Stimulated activated CD4-positive, alpha-beta T cell treated with anti-CD3 and anti-CD28 coated beads, Interleukin-15, amount 100 ng/mL, for 1 hour (primary cell): ENCODE measurements around the gene MED31.
"Not testable (repeated sequence)": the region's sequence is repeated elsewhere in the genome, so short reads cannot be mapped to it uniquely, and the experiment has no call there.

ENCODE experiments used
- DNase-seq, 2 donors: peaks; one replicate each; pipeline ENCODE4 v3.0.0-alpha.2; 2020; ENCODE audit warnings: low read depth in 1 of 2, low spot score in 1 of 2

The MED31 gene

DNA sequence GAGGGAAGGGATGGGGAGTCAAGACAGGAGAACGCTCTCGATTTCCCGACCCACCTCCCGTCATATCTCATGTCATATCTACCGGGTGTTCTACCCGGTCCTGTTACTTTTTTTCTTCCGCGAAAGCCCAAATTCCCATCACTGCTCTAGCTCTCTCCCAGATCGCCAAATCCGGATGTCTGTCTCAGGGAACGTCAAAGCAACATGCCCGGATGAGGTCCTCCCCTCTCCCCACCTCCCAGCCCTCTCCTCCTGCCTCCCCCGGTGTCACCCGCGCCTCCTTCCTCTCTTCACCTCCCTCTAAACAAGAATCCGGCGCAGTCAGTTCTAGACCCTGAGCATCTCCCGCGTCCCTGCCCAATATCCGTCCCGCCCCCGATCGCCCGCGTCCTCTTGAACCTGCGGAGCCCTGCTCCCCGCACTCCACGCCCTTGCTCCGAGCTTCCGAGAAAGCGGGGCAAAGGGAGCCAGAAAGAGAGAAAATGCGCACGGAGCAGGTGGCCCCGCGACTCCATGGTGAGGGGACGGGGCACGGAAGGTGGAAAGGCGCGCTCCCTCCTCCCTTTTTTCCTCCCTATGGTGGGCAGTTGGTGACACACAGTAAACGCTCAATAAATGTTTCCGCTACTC, 4.4 kb upstream of the MED31 start:
- not testable (repeated sequence) for DNase-seq

DNA sequence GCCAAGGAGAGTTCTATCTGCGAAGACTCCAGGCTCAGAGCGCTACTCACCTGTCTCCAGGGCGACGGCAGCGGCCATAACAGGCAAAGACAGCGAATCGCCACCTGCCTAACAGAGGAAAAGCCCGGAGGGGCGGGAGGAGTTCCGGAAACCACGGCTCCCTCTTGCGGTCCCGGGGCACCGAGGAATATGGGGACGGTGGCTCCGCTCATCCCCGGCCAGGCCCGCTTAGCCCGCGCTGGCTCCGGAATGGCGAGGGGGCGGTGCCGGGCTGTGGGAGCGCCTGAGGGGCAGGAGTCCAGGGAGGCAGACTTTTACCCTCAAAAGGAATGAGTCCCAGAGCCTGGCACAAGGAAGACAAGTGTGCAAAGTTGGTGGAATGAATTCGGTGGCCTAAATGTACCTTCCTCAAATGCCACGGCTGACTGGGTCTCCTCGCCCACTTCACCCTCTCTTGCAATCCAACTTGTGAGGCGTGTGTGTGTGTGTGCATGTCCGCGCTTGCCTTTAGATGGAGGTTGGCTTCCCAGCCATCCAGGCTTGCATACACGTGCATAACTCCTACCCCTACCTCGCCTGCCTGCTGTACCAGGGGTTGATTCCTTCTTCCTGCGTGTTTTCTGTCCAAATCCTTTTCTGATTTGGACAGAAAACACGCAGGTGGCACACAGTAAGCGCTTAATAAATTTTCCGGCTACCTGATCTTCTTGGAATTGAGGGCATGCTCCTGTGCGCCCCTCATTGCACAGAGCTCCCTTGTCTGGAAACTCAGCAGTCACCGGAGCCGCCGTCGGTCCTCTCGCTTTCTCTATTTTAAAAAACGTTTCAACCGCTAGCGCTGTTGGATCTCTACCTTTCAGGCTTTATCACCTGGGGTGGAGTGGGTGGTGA, 3.7 kb upstream of the MED31 start:
- DNase-seq: no peak

DNA sequence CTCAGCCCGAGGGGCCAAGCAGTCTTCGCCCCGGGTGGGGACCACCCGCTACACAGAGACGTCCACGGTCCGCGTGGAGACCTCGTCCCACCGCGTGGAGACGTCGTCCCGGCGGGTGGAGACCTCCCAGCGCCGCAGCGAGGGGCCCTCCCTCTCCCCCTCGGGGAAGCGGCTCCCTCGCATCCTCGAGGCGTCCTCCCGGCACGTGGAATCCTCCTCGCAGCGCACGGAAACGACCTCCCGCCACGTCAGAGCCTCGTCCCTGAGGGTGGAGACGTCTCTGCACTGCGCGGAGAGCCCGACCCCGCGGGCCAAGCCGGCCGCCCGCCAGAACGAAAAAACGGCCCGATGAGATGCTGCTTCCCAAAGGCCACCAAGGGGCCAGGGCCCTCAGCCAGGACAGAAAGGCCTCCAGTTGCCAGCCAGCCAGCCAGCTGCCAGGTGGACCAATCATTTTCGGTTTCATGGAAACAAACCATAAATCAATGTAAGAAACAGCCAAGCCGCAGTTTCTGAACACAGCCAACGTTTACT, 581 bp upstream of the MED31 start:
- no peak for DNase-seq

DNA sequence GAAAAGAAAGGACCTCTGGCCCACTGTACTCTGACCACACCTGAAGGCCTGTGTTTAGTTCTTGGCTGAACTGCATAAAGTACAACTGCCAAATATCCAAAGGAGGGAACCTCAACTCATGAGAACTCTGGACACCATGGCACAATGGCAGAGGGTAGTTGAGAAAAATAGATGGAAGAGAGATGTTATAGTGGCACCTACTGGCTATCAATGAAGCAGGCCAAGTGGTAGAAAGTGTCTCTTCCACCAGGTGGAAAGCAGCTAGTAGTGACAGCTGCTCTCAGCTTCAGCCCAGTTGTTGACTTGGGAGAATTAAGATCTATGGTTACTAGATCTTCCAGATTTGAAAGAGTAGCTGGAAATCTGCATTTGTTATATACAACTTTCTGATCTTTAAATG, 3.2 kb downstream of the MED31 start:
- no peak for DNase-seq

DNA sequence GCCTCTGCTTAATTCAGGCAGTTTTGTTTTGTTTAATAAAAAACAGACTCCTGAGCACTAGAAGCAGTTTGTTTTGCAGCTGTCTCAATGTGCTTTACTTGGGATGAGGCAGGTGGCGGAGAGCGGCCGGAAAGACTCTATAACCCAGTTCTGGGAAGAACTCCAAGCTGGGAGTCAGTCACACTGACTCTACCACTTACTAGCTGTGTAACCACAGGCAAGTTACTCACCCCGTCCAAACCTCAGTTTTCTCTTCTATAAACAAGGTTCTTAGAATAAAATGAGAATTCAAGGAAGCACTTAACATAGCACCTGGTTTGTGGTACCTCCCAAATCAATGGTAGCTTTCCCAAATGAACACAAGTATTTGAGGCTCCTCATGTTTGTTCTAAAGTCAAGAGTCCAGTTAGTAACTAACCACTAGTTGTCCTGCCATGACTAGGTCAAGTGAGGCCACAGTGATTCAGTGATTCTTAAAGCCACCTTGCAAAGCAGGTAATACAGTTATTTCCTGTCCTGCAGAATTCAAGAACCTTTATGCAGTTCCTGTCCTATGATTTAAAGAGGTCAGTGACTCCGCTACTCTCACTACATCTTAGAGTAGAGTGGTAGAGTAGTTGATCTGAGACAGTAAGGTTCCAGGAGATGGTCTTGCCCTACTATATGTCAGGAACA, 7.8 kb downstream of the MED31 start:
- no peak for DNase-seq

DNA sequence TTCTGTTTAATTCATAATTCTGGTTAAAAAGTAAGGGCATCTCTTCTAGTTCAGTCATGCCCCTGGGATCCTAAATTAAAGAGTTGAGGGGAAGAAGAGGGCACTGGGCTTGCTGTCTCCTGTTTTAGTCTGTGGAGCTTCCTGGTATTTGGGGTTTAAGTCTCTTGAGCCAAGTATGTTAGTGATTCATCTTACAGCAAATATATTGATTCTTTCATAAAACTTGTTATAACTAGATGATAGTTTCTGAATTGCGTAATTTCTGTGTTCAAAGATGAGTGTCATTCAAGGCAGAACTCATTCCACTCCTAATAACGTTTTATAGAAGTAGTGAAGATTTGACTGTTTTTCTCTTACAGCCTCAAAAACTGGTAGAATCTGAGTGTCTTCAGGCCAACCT, 8.8 kb downstream of the MED31 start:
- no peak for DNase-seq

DNA sequence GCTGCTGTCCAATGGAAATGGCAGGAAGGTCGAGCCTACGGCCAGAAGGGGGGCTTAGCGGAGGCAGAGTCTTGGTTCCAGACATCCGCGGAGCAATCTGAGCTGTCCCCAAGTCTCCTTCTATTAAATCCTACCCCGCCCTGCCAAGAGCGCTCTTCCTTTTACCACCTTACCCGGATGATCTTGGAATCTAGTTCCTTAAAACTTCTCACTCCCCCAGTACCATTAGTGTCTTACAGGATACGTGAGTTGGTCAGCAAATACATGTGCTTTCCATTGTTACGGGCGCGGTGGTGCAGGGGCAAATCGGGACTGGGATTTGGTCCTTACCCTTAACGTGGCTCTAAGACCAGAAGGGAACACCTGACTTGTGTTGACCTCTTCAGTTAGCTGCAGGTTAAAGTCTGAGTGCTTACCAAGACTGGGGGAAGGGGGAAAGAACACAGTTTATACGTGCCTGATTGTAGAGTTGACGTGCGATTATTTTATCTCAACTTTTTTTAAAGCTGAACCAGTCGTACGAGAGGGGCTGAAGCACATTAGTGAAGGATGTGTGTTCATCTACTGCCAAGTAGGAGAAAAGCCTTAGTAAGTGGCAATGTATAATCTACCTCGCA, 10.1 kb downstream of the MED31 start:
- no peak for DNase-seq

DNA sequence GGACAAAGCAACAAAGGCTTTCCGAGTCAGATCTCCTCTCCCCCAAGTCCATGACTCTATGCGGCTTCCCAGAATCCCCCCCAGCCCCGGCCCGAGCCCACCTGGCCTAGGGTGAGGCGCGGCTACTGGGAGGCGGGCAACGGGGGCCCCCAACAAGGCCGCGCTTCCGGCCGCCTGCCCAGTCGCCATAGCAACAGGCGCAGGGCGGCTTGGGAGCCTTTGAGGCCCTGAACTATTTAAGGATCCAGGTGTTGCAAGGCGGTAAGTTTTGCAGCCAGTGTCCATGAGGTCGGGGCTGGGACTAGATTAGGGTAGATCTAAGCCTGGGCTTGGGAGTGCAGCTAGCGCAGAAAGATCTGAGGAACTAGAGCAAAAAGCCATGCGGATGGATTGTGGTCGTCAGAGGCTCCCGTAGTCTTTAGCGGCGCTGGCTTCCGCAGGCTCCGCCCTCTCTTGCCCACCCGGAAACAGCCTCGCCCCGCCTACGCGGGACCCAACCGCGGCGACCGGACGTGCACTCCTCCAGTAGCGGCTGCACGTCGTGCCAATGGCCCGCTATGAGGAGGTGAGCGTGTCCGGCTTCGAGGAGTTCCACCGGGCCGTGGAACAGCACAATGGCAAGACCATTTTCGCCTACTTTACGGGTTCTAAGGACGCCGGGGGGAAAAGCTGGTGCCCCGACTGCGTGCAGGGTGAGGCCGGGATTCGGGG, 10.7 kb downstream of the MED31 start, which contains the start of the genes KIAA0753 and TXNDC17:
Gene KIAA0753, minus strand, starts transcription at position 176 of the 711 bp plus-strand sequence. CDS start 5,608 bp downstream, outside the sequence.
Gene TXNDC17, plus strand, starts transcription at position 525 of the 711 bp plus-strand sequence. Its CDS starts 23 bp downstream, at position 548.
- DNase-seq: peak; percentile 78 to 84

DNA sequence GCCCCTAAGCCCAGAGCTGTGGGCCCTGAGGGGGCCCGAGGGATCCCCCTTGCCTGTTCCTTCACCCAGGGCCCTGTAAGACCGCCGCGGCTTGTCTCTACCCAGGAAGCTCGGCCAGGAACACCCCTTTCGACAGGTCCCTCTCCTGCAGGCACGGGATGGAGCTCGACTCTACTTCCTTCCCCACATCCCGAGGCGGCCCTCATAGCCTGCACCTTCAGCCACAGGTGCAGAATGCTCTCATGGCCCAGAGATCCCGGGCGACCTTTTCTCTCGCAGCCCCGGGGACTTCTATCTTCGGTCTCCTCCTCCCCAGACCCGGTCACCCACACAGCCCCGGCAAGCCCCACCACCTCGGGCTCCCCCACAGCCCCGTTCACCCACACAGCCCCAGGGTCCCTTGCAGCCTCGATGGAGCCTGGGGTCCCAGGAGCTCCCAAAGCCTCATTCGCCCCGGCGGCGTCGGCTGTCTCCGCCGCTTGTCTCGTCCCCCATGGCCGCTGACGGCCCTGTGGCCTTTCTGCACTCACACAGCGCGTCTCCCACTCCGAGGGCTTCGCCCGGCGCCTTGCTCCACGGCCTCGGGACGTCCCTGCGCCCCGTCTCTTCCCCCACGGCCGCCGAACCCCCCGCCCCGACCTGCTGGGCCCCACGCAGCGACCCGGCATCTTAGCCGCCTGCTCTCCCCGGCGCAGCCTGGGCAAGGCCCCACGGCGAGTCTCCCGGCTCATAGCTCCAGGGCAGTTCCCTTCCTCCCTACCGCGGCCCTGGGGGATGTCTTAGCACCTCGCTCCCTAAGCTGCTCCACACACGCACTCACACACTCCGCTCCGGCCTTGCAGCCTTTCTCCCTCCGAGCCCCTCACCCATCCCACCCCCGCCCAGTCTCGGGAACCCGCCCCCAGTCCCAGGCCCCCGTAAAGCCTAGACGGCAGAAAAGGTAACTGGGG, 11.5 kb downstream of the MED31 start:
- DNase-seq: no peak

DNA sequence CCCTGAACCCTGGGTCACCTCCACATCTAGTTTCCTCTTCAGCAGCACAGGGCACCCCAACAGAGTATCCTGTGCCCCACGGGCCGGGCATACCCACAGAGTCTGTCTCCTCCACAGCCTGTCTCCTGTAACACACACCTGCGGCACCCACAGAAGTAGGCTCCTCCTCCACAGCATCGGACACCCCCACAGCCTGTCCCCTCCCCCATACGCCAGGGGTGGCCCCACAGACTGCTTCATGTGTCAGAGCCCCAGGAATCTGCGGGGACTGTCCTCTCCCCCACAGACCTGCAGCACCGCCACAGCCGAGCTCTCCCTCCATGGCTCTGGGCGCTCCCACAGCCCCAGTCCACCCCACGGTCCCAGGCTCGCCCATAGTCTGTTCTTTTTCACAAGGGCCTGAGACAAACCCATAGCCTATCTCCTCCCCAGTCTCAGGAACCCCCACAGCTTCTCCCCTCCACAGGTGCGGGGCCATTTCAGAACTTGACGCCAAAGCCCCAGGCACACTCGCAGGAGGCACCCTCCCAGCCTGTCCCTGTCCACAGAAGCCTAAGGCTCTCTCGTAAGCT, 12.3 kb downstream of the MED31 start:
- no peak for DNase-seq

DNA sequence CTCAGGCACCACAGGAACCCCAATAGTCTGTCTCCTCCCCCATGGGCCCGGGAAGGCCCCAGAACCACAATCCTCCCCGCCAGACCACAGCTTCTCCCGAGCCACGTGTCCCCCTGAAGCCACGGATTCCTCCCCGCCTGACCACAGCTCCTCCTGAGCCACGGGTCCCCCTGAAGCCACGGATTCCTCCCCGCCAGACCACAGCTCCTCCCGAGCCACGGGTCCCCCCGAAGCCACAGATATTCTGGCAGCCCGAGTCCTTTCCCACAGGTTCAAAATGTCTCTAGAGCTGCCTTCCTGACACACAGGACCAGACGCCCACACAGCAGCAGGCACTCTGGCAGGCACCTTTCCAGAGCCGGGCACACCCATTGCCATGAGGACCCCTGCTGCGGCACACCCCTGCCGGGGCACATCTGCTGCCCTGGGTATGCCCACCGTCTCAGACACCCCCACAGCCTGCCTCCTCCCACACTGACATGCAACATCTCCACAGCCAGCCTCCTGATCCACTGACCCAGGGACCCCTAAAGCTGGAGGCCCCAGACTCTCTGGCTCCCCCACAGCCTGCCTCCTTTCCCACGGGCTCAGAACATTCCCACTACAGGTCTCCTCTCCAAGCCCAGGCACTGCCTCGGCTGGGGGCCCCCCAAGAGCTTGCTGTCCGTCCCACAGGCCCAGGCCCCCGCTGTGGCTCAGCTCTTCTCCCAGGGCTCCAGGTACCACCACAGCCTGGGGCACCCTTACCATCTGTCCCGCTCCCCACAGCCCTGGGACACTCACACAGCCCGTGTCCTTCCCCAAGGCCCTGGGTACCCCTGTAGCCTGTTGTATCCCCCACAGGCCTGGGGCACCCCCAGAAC, 13.1 kb downstream of the MED31 start:
- no peak for DNase-seq

DNA sequence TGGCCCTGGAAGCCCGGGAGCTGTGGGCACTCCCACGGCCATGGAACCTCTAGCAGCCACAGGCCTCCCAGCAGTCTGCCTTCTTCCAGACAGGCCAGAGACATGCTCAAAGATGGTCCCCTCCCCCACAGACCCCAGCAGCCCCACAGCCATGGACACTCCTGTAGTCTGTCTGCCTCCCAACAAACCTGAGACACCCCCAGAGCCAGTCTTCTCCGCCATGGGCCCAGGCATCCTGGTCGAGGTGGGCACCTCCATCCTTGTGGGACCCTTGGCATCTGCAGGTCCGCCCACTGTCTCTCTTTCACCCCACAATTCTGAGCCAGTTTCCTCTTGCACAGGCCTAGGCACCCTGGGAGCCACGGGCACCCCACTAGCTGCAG, 14.0 kb downstream of the MED31 start:
- DNase-seq: no peak

DNA sequence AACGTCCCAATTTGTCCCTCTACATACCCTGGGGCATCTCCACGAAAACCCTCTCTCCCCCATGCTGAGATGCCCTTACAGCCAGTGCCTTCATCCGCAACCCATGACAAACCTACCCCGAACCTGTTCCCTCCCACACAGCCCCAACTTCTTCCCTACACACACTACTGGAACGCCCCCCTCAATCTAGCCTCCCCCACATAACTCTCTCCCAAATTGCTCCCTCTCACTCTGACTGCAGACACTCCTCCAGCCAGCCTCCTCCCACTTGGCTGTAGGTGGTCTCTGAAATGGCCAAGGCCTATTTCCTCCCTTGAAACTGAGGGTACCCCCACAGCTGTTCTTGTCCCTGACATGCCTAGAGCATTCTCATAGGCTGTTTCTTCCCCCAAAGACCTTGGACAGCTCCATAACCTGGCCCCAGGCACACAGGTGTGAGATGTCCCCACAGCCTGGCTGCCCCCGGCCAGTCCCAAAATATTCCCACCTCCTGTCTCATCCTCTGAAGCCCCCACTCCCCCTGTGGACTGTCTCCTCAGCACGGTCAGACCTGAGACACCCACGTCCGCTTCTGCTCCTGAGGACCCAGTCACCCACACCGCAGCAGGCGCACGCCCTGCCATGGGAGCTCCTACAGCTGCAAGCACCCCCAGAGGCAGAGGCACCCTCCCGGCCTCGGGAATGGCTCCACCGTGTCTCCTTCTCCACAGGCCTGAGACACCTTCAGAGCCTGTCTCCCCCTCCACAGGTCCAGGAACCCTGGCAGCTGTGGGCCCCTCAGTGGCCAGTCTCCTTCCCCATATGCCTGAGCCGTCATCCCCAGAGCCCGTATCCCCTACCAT, 14.6 kb downstream of the MED31 start:
- no peak for DNase-seq

DNA sequence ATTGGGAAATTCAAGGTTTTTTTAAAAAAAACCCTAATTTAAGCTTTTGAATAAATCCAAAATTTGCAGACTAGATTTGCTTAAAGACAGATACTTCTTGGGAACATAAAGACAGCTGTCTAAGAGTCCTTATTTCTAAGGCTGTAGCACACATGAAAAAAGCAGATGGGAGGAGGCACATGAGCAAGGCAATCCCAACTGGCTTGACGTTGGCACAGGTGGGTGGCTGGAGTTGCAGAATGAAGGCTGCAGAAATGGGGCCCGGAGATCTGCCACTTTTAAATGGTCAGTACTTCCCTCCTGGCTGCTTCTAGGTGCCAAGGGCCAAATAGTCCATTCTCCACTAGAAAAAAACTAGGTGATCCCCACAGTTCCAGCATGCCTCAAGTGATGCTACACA, 15.3 kb downstream of the MED31 start:
- DNase-seq: no peak

DNA sequence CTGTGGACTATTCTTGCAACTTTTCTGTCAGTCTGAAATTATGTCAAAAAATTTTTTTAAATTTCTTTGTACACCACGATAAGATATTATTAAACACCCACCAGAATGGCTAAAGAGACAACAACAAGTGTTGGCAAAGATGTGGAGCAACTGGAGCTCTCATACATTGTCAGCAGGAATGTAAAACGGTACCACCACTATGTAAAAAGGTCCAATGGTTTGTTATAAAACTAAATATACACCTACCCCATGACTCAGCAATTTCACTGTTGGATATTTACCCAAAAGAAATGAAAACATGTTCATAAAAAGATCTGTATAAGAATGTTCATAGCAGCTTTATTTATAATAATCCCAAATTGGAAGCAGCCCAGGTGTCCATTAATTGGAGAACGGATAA, 18.1 kb downstream of the MED31 start:
- DNase-seq: no peak

DNA sequence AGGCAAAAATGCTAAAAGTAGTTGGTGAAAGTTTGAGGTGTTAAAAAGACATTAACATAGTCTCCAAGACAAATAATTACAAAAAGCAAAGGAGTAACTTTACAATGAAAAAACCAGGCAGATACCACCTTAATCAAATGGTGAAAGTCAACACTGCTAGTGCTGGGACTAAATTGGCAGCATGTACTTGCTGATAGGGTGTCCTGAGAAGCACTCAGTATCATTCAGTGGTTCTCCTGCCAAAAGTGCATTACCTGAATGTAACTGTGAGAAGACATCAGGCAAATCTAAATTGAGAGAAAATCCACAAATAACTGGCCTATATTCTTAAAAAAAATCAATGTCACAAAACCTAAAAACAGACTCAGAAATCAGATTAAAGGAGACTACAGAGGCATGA, 18.9 kb downstream of the MED31 start:
- DNase-seq: no peak

DNA sequence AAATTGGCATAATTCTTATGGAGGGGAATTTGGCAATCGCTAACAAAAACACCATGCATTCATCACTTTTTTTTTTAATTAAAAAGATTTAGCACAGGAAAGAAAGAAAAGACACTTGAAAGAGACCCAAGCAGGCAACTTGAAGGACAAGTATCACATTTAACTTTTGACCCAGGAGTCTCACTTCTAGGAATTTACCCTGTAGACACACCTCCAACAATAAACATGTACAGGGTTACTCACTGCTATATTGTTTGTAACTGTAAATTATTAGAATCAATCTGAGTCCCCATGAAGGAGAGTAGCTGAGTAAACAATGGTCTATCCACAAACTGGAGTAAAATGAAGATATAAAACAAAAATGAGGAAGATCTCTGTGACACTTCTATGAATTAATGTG, 21.0 kb downstream of the MED31 start:
- no peak for DNase-seq
